ENCODE data around the gene HPS3. TPM values are rescaled to one million over a fixed set of nuclear protein-coding genes. Genes with fewer than 3 reads are reported as not detected.
A peak's percentile ranks its signal among the peaks of the same experiment; 100 is the strongest.

Gene HPS3
- total and polyA plus RNA-seq, 12 donors = 3.7 to 12.8 (median 4.7) TPM

DNA sequence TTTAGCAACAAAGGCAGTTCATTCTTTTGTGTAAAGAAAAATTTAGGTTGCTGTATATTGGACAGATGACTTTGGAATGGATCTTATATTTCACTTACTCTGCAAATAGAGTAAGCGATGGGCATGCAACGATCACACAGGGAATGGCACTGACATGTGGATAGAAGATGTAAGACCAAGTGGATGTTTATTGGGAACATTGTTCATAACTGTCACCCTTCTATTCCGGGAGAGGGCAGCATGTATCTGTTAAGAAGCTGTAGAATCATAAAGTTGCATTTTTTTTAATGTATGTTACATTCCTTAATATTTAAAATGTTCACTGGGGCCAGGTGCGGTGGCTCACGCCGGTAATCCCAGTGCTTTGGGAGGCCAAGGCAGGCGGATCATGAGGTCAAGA, 41.2 kb downstream of the HPS3 start:
- TF ChIP-seq, protein P1, sequence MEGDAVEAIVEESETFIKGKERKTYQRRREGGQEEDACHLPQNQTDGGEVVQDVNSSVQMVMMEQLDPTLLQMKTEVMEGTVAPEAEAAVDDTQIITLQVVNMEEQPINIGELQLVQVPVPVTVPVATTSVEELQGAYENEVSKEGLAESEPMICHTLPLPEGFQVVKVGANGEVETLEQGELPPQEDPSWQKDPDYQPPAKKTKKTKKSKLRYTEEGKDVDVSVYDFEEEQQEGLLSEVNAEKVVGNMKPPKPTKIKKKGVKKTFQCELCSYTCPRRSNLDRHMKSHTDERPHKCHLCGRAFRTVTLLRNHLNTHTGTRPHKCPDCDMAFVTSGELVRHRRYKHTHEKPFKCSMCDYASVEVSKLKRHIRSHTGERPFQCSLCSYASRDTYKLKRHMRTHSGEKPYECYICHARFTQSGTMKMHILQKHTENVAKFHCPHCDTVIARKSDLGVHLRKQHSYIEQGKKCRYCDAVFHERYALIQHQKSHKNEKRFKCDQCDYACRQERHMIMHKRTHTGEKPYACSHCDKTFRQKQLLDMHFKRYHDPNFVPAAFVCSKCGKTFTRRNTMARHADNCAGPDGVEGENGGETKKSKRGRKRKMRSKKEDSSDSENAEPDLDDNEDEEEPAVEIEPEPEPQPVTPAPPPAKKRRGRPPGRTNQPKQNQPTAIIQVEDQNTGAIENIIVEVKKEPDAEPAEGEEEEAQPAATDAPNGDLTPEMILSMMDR (IDR thresholded peaks at IDR 0.05) = no peak
- Histone ChIP-seq H3K4me1 (no peaks in the 10 kb centered on the region), H3K27me3 (no peaks in the 10 kb centered on the region), H3K36me3 (peaks cover 0 to 99% (median 48%) of the 10 kb centered on the region in 9 donors), H3K4me3 (no peak overlapping the region), H3K9me3 (peaks cover 0 to 3% (median 0%) of the 10 kb centered on the region in 11 donors), H3K27ac (no peak overlapping the region)
- intact Hi-C loops (cut with DNase I) = no loop called here
- ATAC-seq (no peak), DNase-seq (no peak)
- WGBS, 2 donors = 96 to 99% methylated on average over 7 of the region's 7 CpGs

DNA sequence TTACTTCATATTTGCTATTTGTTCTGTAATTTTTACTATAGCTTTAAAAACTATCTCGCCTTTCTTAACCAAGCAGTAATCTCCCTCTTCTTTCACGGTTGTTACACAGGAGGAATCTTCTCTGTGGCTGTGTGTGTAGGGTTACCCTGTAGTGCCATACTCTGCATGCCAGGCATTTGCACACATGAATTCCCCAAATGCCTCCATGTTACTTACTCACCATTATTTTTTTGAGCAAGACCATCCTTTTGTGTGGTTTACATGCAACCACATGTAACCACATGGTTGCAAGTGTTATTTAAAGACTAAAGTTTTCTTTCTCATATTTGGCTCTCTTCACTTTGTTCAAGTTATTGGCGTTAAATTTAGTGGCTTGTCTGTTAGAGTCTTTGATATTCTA, 45.5 kb downstream of the HPS3 start:
- no peak for DNase-seq
- TF ChIP-seq, protein P1 (IDR thresholded peaks at IDR 0.05) = no peak
- H3K27me3 ChIP-seq = no peaks in the 10 kb centered on the region
- peaks cover 0 to 77% (median 37%) of the 10 kb centered on the region in 9 donors for H3K36me3 ChIP-seq
- no peak overlapping the region for H3K4me3 ChIP-seq
- peaks cover 0 to 15% (median 11%) of the 10 kb centered on the region in 9 donors for H3K4me1 ChIP-seq
- no peak overlapping the region for H3K27ac ChIP-seq
- 83 to 87% methylated on average over 3 of the region's 3 CpGs for WGBS, 2 donors
- no peak for ATAC-seq
- peaks cover 0 to 12% (median 0%) of the 10 kb centered on the region in 11 donors for H3K9me3 ChIP-seq
- intact Hi-C loops (cut with DNase I) = no loop called here

DNA sequence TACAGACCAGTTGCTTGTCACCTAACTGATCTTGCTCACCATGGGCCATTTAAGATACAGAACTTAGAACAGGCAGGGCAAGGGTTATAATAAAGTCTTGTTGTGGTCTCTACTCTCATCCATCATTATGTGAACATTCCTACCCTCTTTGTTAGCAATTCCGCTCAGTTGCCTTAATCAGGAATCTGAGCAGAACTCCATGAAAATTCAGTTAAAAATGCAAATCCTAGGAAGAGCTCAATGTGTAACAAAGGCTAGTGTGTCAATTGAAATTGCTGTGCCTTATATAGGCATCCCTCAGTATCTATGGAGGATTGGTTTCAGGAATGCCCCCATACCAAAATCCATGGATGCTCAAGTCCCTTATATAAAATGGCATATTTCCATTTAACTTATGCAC, 47.7 kb downstream of the HPS3 start:
- ATAC-seq (no peak), DNase-seq (no peak)
- Histone ChIP-seq H3K9me3 (peaks cover 0 to 12% (median 0%) of the 10 kb centered on the region in 11 donors), H3K4me3 (no peak overlapping the region), H3K27ac (no peak overlapping the region), H3K4me1 (peaks cover 0 to 22% (median 17%) of the 10 kb centered on the region in 9 donors), H3K36me3 (peaks cover 0 to 55% (median 26%) of the 10 kb centered on the region in 9 donors), H3K27me3 (no peaks in the 10 kb centered on the region)
- intact Hi-C loops (cut with DNase I) = no loop called here
- TF ChIP-seq, protein P1 (IDR thresholded peaks at IDR 0.05) = no peak
- 98 to 100% methylated on average over 1 of the region's 1 CpG for WGBS, 2 donors

DNA sequence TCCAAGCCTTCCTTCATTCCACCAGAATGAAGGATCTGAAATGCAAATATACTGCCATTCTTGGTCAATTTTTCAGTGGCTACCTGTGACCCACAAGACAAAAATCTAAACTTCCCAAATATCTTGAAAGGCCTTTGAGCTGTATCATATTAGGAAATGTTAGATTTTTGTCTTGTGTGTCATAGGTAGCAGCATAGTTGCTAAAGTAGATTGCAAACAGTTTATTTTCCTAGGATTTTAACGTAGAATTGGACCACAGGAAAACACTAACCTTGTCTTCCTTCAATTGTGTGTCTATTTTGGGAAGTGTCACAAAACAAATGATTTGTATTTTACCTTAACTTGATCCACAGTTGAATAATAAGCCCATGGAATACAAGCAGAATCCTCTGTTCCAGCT, 49.8 kb downstream of the HPS3 start:
- TF ChIP-seq, protein P1 (IDR thresholded peaks at IDR 0.05) = no peak
- 69 to 70% methylated on average over 1 of the region's 1 CpG for WGBS, 2 donors
- intact Hi-C loops (cut with DNase I) = no loop called here
- Histone ChIP-seq H3K9me3 (peaks cover 0 to 8% (median 0%) of the 10 kb centered on the region in 11 donors), H3K27me3 (no peaks in the 10 kb centered on the region), H3K4me3 (no peak overlapping the region), H3K36me3 (peaks cover 0 to 36% (median 10%) of the 10 kb centered on the region in 9 donors), H3K4me1 (peaks cover 0 to 22% (median 17%) of the 10 kb centered on the region in 9 donors), H3K27ac (peak overlapping the region in 6 of 10 donors; percentile 2 to 70 (median 54))
- no peak for DNase-seq
- ATAC-seq = peak in 1 of 8 donors; percentile 19

Measured in heart right ventricle (tissue), 16 donors.